Esophagus mucosa (tissue), 1 donor: Measurements from ENCODE around the gene CHRNA3. TPM values are rescaled to one million over a fixed set of nuclear protein-coding genes. Genes with fewer than 3 reads are reported as not detected.

ENCODE experiments used
- ATAC-seq: fragments of 200-7000 bp; cut with Tn5 transposase; one replicate; pipeline ENCODE4 v1.9.1; 2020
- total RNA-seq: library from RNA; stranded (reverse); gene quantifications from one replicate; pipeline ENCODE4 v1.2.4, GENCODE V29; 2023
- donor health status: DM: yes; HTN: yes; CAD: no.

The CHRNA3 gene
- total RNA-seq, result 0.20 TPM

DNA sequence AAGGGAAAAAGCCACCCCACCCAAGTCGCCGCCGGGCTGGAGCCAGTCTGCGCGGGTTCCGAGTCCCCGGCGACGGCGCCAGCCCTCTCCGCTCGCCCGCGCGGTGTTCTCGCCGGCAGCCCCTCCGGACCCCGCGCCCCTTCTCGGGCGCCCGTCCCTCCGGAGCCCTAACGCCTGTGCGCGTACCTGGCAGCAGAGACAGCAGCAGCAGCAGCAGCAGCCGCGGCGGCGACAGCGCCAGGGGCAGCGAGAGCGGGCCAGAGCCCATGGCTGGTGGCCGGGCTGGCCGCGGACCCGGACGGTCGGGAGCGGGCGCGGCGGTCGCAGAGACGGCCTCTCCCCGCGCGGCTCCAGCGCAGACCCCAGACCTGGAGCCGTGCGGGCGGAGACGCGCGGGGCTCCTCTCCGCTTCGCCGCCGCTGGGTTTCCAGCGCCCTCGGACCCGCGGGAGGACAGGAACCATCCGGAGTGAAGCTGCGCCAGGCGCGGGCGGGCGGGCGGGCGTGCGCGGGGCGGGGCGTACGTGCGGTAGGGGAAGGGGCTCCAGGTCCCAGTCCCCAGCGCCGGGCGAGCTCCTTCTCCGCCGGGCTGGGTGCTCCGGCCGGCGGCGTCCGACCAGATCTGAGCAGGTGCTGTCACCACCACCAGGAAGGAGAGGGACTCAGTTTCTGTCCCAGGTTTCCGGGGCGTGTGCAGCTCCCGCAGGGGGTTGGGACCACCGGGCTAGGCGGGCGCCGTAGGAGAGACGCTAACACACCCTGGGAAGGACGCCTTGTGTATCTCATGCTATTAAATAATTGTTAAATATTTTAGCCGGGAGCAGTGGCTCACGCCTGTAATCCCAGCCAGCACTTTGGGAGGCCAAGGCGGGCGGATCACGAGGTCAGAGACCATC is at the start of gene CHRNA3:
TSS of gene CHRNA3 (minus strand) at position 470 of the 895 bp plus-strand sequence. CDS start at position 268, 202 bp downstream.
- peak; percentile 11 for ATAC-seq

- ATAC-seq, result no peak
These were observed 48.2 kb upstream of the CHRNA3 start for GRCh38 chr15:78668987-78669386.

DNA sequence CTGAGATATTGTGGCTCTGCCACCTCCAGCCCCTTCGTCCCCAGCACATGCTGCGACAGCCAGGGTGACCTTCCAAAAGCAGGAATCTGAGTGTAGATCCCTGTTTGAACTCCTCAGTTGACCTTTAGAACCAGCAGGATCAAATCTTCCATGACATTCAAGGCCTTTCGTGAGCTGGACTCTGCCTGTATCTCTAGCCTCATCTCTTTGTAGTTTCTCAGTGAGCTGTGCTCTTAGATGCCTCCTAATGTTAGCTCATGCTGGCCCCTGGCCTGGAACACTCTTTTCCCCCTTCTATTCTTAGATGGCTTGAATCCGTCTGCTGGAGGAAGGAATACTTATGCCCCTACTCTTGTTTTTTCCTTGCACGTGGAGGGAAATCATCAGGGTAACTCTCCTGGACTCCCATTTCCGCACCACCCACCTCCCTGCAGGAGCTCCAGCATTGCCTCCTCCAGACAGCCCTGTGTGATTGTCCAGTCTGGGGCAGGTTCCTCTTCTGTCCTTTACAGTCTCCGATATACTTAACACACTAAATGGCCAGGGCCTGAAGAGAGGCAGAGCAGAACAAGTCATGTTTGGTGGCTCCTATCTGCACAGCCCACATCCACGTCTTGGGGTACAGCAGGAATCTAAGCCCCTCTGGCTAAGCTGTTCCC is 46.9 kb upstream of the CHRNA3 start:
- no peak for ATAC-seq

DNA sequence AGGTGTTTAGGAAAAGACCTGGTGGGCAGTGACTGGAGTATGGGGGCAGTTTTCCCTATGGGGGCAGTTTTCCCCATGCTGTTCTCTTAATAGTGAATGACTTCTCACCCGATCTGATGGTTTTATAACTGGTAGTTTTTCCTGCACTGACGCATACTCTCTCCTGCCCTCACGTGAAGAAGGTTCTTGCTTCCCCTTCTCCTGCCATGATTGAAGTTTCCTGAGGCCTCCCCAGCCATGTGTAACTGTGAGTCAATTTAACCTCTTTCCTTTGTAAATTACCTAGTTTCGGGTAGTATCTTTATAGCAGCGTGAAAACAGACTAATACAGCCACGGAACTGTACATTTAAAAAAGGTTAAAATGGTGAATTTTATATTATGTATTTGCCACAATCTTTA is 45.2 kb upstream of the CHRNA3 start:
- no peak for ATAC-seq

DNA sequence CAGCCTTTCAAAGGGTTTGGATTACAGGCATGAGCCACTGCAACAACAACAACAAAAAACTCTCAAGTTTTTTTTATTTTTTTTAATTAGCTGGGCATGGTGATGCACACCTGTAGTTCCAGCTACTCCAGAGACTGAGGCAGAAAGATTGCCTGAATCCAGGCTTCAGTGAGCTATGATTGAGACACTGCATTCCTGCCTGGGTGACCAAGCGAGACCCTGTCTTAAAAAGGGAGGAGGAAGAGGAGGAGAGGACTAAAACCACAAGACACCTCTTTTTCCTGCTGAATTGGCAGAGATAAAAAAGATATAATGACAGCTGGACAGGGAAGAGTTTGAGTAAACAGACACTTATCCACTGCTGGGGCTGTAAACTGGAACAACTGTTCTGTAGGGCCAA is 42.9 kb upstream of the CHRNA3 start:
- no peak for ATAC-seq

DNA sequence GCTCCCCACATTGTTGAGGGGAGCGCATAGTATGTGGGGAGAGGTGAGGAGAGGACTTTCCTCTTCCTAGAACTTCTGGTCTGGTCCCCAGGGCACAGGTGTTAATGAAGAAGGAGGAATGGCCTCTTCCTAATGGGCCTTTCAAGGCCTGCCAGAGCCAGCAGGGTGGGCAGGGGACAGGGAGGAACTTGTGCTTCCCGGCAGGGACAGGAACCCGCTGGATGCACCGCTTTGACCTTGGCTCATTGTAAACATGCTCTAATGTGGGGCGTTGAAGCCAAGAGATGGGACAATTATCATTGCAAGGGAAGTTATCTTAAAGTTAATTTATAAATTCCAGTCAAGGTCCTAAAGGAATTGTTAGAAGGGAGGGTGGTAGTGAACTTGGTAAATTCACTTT is 41.2 kb upstream of the CHRNA3 start:
- no peak for ATAC-seq

DNA sequence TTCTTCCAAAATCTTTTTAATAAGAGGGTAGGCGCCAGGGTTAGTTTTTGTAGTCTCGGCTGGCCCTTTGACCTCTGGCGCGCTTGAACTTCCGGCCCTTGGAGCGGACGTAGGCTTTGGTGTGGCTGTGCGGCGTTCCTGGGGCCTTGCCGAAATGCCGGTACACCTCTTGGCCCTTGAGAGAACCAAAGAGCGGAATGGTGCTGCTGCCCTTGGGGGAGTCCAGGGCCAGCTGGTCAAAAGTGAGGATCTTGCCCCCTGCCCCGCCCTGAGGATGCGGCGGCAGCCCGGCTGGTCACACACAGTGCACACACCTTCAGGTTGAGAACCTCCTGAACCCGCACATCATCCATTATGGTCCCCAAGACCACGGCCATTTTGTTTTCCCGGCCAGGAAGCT is 40.2 kb upstream of the CHRNA3 start:
- ATAC-seq, result no peak

- no peak for ATAC-seq
These were observed 39.8 kb upstream of the CHRNA3 start for GRCh38 chr15:78660584-78660983.

DNA sequence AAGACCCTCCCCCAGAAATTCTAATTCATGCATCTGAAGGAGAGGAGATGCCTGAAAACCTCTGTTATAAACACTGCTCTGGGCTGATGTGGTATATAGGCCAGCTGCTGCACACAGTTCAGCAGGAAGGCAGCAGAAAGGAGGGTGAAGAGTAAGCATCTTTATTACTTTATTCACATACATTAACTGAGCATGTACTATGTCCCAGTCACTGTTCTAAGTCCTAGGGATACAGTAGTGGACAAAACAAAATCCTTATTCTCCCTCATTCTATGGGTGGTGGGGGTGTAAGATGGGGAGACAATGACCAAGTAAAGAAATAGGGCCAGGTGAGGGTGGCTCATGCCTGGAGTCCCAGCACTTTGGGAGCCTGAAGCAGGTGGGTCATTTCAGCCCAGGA is 38.0 kb upstream of the CHRNA3 start:
- no peak for ATAC-seq

DNA sequence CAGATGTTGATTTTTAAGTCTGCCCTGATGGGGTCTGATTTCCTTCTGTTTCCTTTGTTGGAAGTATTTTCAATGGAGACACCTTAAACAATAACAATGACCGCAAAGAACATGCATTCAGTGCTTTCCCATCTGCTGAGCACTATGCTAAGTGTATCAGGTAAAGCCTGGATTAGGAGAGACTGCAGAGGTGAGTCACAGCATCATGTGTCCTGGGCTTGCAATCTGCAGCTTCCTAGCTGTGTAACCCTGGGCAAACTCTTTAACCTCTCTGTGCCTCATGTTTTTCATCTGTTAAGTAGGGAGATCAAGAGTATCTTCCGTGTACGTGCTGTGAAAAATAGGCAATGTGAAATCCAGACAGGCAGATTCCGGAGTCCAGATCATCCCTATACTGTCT is 33.5 kb upstream of the CHRNA3 start:
- peak; percentile 93 for ATAC-seq

- ATAC-seq, result no peak
These were observed 31.3 kb upstream of the CHRNA3 start for GRCh38 chr15:78651930-78652615.

DNA sequence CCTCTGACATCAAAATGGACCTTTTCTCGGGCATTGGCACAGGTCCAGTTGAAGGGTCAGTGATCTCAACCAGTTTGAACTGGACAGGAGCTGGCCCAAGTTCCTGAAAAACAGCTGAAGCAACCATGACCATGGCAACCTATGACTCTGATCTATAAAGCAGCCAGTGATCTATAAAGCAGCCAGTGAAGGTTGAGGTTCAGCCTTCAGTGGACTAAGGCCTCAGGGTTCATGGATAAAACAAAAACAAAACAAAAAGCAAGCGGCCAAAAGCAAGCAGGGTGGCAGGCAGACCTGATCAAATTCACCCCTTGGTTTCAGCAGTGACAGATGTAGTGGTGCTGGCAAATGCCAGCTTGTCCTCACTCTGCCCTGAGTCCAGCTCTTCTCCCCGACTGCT is 30.2 kb upstream of the CHRNA3 start:
- ATAC-seq, result no peak

DNA sequence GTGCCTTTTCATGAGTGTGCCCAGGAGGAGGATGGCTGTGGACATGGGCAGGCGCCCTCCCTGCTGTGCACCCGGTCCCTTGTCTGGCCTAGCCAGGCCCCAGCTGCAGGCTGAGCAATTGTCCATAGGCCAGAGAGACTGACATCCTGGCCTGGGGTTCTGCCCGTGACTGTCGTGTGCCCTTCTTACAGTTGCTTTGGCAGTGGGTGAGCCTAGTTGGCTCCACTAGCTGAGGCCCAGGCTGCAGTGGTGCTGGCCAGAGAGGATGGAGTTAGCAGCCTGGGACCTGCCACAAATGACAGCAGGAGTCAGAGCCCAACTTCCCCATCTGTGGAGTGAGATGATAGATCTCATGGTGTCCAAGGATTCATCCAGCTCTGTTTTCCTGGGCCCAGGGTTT is 29.2 kb upstream of the CHRNA3 start:
- no peak for ATAC-seq

DNA sequence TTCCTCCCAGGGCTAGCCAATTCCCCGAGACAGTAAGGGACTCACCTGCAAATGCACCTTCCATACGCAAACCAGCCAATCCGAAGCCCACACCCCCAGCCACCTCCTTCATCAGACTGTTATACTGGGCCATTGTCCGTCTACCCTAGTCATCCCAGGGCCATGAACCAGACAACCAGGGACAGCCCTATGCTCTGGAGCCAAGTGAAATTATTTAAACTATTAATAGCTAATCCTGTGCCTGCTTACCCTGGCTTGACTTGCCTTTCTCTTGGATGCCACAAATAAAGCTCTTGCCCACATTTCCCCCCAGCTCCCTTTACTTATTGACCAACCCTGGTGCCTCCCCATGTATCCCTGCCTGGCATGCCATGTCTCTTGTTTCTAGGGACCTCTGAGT is 24.2 kb upstream of the CHRNA3 start:
- ATAC-seq, result no peak

GRCh38 chr15:78642331-78642730 is 21.5 kb upstream of the CHRNA3 start:
- no peak for ATAC-seq

DNA sequence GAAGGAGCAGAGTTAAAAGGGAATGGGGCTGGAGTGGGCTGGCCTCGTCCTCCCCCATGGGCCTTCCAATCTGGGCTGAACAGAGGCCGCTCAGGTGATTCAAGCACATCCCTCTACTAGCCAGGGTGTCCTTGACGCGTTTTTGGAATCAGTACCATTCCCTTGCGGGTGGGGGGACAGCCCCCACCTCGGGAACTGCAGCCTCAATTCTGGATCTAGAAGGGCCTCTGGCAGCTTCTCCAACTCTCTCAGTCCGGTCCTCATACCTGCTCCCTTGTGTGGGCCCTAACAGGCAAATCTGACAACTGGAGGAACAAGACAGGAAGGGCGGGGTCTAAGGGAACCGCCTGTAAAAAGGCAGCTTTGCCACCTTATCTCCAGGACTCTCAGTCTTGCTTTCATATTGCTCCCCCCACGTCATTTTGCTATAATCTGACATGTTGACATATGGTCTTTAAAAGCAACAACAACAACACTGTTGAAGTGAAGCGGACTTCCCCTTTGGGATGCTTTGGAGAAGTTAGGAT is 21.0 kb upstream of the CHRNA3 start:
- ATAC-seq, result no peak

DNA sequence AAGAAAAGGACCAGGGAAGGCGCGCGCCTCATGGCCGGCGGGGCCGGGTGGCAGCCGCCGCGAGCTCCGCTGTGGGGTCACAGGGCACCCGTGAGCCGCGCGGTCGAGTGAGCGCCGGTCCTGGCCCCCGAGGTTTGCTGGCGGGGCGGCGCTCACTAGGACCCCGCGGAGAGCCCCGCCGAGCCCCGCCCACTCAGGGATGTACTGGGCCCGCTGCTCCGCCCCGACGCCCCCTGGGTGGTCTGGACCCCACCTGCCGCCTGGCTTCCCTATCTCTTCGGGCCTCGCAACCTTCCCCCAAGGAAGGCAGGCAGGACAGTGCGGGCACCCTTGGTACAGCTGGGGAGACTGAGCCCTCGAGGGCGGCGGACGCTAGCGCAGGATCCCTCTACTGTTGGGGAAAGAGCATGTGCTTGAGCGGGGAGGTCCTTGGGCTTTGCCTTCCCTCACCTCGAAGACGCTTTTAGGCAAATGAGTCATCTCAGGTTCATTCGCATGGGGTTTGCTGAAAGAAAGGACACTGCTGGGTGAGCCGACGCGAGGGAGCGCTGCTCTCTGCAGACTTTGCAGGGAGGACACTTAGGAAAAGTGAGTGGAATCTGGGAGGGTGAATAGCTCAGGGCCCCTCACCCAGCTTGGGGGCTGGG is 20.4 kb upstream of the CHRNA3 start, which contains the start of gene CHRNB4:
TSS of gene CHRNB4 (minus strand) at position 109 of the 647 bp plus-strand sequence. CDS start at position 32, 77 bp downstream.
- peak; percentile 85 for ATAC-seq

GRCh38 chr15:78640527-78641101 is 19.8 kb upstream of the CHRNA3 start:
- peak; percentile 48 for ATAC-seq

DNA sequence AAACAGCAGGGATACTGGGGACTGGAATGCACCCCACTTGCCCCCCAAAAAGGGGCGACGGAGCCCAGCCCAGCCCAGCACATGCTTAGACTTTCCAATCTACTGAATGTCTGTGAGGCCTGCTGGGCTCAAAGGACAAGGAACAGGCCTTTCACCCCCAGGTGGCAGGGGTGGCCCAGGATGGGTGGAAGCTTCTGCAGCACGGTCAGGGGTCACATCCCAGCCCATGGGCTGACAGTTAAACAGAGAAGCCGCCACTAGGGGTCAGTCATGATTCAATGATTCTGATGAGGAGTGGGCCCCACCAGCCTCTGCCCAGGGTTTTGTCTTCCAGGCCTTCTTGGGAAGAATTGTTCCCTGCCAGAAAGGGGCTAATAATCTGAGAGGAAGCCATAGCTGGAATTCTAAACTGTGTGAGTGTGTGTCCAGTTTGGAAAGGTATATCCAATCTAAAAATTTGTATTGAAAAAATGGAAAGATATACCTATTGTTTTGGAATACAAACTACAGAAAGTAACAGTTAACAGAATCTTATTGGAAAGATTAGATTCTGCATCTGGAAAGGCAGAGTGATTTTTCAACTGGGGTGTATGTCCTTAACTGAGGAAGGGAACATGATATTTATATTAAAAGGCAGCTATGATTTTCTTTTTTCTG is 18.0 kb upstream of the CHRNA3 start:
- ATAC-seq, result no peak

- no peak for ATAC-seq
These were observed 17.1 kb upstream of the CHRNA3 start for GRCh38 chr15:78637776-78638435.

DNA sequence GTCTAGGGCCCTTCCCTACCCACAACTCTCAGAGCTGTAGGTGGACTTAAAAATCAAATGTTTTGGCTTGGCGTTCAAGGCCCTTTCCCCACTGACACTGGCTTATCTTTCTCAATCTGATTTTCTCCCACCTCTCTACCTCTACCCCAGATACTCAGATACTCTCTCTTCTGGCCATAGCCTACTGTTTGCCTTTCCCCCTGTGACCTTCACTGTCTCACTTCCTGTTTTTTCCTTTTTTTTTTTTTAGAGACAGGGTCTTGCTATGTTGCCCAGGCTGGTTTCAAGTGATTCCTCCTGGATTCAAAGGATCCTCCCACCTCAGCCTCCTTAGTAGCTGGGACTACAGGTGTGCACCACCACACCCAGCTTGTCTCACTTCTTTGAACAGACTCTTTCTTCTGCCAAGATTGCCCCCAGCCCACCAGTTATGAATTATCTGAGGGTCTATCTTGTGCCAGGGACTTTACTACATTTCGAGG is 15.6 kb upstream of the CHRNA3 start:
- no peak for ATAC-seq
